HG02970 (cell line): ENCODE results near the gene TPPP2.
"Not testable (repeated sequence)": the region's sequence is repeated elsewhere in the genome, so short reads cannot be mapped to it uniquely, and the experiment has no call there.

Experiments used
- ATAC-seq: cut with Tn5 transposase; IDR thresholded peaks from one replicate; pipeline ENCODE4 v1.9.1; 2021; ENCODE audit warnings: mild to moderate bottlenecking, moderate library complexity, moderate number of reproducible peaks; ENCODE audit not compliant: unreplicated experiment, low FRiP score

The TPPP2 gene

GRCh38 chr14:21036751-21037150 is 6.7 kb downstream of the TPPP2 start:
- no peak for ATAC-seq

- no peak for ATAC-seq
These were observed 7.1 kb downstream of the TPPP2 start for GRCh38 chr14:21037156-21037555.

- no peak for ATAC-seq
These were observed 8.7 kb downstream of the TPPP2 start for GRCh38 chr14:21038441-21039422.

GRCh38 chr14:21039585-21040369 is 9.8 kb downstream of the TPPP2 start:
- ATAC-seq, result no peak

GRCh38 chr14:21040370-21040925 is 10.4 kb downstream of the TPPP2 start:
- ATAC-seq, result no peak

GRCh38 chr14:21040941-21041340 is 10.9 kb downstream of the TPPP2 start:
- not testable (repeated sequence) for ATAC-seq

- ATAC-seq, result no peak
These were observed 11.8 kb downstream of the TPPP2 start, which contains the start of gene RNASE7 for GRCh38 chr14:21041676-21042433. Gene RNASE7 (plus strand): TSS chr14:21042362. CDS start chr14:21042993, 631 bp downstream.

- ATAC-seq, result no peak
These were observed 12.9 kb downstream of the TPPP2 start for GRCh38 chr14:21042918-21043317.

GRCh38 chr14:21043387-21043973 is 13.5 kb downstream of the TPPP2 start:
- no peak for ATAC-seq

GRCh38 chr14:21043974-21044618 is 14.1 kb downstream of the TPPP2 start:
- no peak for ATAC-seq

GRCh38 chr14:21047378-21047781 is 17.4 kb downstream of the TPPP2 start:
- ATAC-seq, result no peak

GRCh38 chr14:21048638-21049037 is 18.6 kb downstream of the TPPP2 start:
- no peak for ATAC-seq

- ATAC-seq, result no peak
These were observed 19.3 kb downstream of the TPPP2 start for GRCh38 chr14:21049271-21049673.

GRCh38 chr14:21050597-21050996 is 20.6 kb downstream of the TPPP2 start:
- ATAC-seq, result no peak

GRCh38 chr14:21053184-21054122 is 23.4 kb downstream of the TPPP2 start:
- no peak for ATAC-seq

- no peak for ATAC-seq
These were observed 24.2 kb downstream of the TPPP2 start for GRCh38 chr14:21054123-21054767.

GRCh38 chr14:21054768-21055145 is 24.7 kb downstream of the TPPP2 start:
- ATAC-seq, result no peak
